GM12801 (cell line): ENCODE measurements around the gene NLRP5.

Experiments used
- TF ChIP-seq, protein P1 (sequence below): IDR thresholded peaks from one replicate; pipeline ENCODE4 v1.5.1; 2011; ENCODE audit warnings: control low read depth; ENCODE audit not compliant: insufficient read length; ENCODE audit errors: extremely low read depth

Gene NLRP5

DNA sequence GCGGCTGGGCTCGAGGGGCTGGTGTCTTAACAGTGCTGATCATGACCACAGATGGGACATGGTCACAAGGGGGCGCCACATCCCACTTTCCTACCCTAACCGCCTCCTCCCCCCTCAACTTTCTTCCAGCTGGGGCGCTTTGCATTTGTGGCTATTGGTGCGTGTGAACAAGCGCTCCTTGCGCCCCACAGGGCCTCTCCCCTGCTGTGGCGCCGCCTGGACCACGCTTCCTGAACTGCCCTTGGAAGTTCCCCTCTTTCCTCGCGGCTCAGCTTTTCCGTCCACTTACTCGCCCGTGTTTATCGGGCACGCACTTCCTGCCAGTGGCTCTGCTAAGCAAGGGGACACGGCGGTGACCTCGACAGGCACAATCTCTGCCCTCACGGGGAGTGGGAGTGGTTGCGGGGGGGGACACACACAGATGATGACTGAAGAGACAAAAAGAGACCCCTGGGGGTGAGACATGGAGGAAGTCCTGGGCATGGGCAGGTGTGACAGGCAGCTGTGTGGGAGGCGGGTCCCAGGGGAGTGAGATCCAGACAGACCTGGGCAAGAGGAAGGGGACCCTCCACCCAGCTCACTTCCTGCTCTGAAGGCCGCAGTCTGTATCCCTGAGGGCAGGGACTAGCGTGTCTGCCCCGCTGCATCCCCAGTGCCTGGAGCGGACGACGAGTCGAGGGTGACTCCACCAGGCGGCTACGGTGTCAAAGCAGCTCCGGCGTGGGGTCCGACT, 94.3 kb downstream of the NLRP5 start:
- TF ChIP-seq, protein P1, sequence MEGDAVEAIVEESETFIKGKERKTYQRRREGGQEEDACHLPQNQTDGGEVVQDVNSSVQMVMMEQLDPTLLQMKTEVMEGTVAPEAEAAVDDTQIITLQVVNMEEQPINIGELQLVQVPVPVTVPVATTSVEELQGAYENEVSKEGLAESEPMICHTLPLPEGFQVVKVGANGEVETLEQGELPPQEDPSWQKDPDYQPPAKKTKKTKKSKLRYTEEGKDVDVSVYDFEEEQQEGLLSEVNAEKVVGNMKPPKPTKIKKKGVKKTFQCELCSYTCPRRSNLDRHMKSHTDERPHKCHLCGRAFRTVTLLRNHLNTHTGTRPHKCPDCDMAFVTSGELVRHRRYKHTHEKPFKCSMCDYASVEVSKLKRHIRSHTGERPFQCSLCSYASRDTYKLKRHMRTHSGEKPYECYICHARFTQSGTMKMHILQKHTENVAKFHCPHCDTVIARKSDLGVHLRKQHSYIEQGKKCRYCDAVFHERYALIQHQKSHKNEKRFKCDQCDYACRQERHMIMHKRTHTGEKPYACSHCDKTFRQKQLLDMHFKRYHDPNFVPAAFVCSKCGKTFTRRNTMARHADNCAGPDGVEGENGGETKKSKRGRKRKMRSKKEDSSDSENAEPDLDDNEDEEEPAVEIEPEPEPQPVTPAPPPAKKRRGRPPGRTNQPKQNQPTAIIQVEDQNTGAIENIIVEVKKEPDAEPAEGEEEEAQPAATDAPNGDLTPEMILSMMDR: no peak

DNA sequence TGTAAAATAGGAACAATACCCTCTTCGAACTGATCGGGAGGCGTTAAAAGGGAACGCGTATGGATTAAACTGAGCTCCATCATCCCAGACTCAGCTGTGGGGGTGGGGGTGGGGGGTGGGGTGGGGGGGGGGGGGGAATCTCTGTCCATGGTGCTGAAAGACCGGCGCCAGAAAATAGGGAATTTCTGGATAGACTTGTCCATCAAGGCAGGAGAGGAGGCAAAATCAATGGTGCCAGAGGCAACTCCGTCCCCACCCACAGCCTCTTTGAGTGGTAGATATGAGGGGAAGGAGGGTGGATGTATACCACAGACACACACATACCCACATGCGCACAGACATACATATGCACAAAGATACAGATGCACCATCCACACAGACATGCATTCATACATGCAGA, 97.1 kb downstream of the NLRP5 start:
- TF ChIP-seq, protein P1: no peak

DNA sequence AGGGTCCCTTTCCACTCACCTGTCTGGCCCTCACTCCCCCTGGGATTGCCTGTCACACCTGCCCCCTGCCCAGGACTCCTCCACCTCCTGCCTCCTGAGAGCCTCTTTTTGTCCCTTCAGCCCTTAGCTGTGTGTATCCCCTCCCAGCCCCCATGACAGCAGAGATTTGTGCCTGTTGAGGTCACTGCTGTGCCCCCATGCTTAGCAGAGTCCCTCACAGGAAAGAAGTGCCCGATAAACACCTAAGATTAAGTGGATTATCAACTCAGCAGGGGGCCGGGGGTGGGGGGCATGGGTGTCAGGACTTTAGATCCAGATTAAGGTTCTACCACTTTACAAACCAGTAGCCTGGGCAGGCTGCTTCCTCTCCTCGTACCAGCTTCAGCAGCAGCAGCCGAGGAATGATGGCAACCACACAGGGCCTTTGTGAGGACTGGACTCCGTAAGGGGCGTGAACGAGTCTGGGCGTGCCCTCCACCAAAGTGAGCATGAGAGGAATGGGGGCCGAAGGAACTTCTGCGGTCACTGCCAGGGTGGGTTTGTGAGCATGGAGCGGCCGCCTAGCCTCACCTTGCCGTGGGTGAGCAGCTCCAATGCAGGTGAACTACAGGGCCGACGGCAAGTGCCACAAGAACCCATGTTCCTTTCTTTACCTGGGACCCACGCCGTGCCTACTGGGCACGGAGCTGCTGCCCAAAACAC, 98.4 kb downstream of the NLRP5 start:
- TF ChIP-seq, protein P1: no peak

DNA sequence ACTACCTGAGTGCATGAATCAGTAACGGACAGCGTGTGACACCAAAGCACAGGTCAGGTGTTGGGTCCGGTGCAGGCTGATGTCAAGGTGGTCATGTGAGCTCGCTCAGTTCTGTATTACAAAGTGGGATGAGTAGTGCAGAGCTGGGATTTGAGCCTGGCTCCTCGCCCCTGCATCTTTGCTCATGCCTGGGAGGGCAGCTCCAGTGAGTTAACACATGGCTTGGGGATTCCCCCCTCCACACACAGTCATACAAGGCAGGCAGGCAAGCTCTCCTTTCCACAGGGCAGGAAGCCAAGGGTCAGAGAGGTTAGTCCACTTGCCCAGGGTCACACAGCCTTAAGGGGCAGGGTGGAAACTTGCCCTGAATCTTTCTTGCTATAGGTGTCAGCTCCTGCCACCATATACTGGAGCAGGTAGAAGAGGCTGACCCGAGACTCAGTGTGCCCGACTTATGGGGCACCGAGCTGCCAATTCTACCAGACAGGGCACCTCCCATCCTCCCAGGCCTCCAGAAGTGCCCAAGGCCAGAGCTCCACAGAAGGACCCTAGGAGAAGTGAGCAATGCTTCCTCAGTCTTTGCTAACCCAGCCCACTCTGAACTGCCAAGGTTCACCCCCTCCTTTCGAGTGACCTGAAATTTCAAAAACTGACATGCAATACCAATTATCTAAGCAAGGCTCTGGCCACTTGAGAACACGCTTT, 99.1 kb downstream of the NLRP5 start:
- TF ChIP-seq, protein P1: no peak

DNA sequence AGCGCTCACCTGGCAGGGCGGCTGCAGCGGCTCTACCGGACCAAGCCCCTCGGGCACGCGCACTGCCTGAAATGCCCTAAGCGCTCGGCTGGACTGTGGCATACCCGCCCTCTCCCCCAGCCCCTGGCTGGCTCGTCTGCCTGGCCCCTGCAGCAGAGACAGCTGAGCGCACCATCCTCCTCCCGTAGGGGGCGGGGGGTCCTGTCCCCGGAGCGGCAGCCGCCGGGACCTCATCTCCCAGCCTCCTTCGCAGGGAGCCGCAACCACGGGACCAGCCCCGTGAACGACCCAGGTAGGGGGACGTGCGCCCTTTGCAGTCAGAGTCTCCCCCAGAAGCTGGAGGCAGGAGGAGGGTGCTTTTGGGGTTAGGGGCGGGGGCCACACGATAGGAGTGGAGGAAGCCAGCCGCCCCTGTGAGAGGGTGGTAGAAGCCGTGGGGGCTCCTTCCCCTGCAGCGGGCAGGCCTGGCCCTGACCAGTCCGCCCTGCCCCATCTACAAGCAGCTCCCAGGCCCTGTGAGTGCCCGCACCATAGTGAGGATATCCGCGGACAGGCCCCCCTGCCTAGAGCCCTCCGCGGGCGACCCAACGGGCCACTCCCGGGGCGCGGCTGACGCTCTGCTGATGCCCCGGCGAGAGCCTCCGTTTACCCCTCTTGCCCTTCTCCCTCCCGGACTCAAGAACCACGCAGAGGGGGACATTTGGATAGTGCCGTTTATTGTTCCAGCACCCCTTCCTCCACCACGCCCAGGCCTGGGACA, 100.3 kb downstream of the NLRP5 start:
- TF ChIP-seq, protein P1: no peak

DNA sequence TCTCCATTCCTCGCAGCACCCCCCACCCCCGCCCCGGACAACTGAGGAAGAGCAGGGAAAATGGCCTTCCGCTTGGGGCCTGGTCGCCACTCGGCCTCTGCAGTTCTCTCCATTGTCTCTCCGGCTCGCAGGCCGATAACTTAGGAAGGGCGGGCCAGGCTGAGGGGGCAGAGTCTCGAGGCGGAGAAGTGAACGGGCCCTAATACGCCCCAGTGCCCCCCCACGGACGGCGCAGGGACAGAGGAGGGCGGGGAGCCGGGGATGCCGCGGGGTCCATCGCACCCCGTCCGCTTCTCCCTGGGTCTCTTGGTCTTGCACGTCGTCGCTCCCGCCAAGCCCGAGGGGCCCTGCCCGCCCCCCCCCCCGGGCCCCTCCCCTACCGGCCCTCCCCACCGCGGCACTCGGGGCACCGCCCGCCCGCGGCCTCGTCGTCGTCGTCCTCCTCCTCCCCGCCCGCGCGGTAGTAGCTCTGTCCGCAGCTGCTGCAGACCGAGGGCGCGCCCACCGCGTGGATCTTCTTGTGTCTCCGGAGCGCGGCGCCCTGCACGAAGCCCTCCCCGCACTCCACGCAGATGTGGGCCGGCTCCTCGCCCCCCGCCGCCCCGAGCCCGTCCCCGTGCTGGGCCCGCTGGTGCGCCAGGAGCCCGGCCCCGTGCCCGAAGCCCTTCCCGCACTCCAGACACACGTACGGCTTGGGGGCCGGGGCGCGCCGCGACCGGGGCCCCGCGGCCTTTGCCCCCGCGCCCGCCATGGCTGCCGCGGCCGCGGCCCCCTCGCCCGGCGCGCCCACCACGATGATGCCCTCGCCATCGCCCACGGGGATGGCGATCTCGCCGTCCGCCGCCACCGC, 101.3 kb downstream of the NLRP5 start:
- TF ChIP-seq, protein P1: no peak
